Stimulated activated CD8-positive, alpha-beta memory T cell treated with anti-CD3 and anti-CD28 coated beads, Interleukin-4, amount 100 ng/mL, for 48 hours (primary cell): ENCODE data around the gene WDR87.
A peak's percentile ranks its signal among the peaks of the same experiment; 100 is the strongest.

ENCODE experiments used
- DNase-seq: peaks from one replicate; pipeline ENCODE4 v3.0.0-alpha.2; 2020

The WDR87 gene

GRCh38 chr19:37905946-37906868, at the start of gene WDR87:
WDR87 (minus strand) TSS chr19:37906594; CDS start chr19:37898239, 8,355 bp downstream.
- DNase-seq = peak; percentile 53

- DNase-seq = no peak
Observed at GRCh38 chr19:37955986-37956385, 49.6 kb upstream of the WDR87 start.

- no peak for DNase-seq
Observed at GRCh38 chr19:37954421-37954874, 48.1 kb upstream of the WDR87 start.

GRCh38 chr19:37953918-37954303, 47.5 kb upstream of the WDR87 start:
- no peak for DNase-seq

GRCh38 chr19:37953171-37953917, 47.0 kb upstream of the WDR87 start:
- DNase-seq = no peak

GRCh38 chr19:37951816-37952210, 45.4 kb upstream of the WDR87 start:
- DNase-seq = no peak

- no peak for DNase-seq
Observed at GRCh38 chr19:37950471-37951175, 44.2 kb upstream of the WDR87 start.

GRCh38 chr19:37948362-37948761, 42.0 kb upstream of the WDR87 start:
- no peak for DNase-seq

- DNase-seq = no peak
Observed at GRCh38 chr19:37947778-37948177, 41.4 kb upstream of the WDR87 start.

GRCh38 chr19:37946132-37946531, 39.7 kb upstream of the WDR87 start:
- DNase-seq = no peak

GRCh38 chr19:37943480-37943879, 37.1 kb upstream of the WDR87 start:
- DNase-seq = no peak

GRCh38 chr19:37942516-37942902, 36.1 kb upstream of the WDR87 start:
- no peak for DNase-seq

- DNase-seq = no peak
Observed at GRCh38 chr19:37941782-37942515, 35.6 kb upstream of the WDR87 start.

- no peak for DNase-seq
Observed at GRCh38 chr19:37938353-37938752, 32.0 kb upstream of the WDR87 start.

GRCh38 chr19:37936886-37937285, 30.5 kb upstream of the WDR87 start:
- DNase-seq = no peak

GRCh38 chr19:37936166-37936565, 29.8 kb upstream of the WDR87 start:
- no peak for DNase-seq

- DNase-seq = no peak
Observed at GRCh38 chr19:37935341-37935740, 28.9 kb upstream of the WDR87 start.

GRCh38 chr19:37933937-37934358, 27.6 kb upstream of the WDR87 start:
- no peak for DNase-seq

- DNase-seq = no peak
Observed at GRCh38 chr19:37932985-37933936, 26.9 kb upstream of the WDR87 start.

- DNase-seq = no peak
Observed at GRCh38 chr19:37931881-37932655, 25.7 kb upstream of the WDR87 start.

- no peak for DNase-seq
Observed at GRCh38 chr19:37930416-37930815, 24.0 kb upstream of the WDR87 start.
